Natural killer cell (primary cell): ENCODE measurements around the gene PTPRN2. TPM values are rescaled to one million over a fixed set of nuclear protein-coding genes. Genes with fewer than 3 reads are reported as not detected.
"Not testable (repeated sequence)": the region's sequence is repeated elsewhere in the genome, so short reads cannot be mapped to it uniquely, and the experiment has no call there.

Source experiments
- ATAC-seq, 3 donors: fragments of 150-1000 bp in 2 of 3; fragments of 200-7000 bp in 1 of 3; cut with Tn5 transposase; 1 replicate in 1 of 3; 2 replicates in 2 of 3; pipeline ENCODE4 v1.10.0; 2021; ENCODE audit warnings: mild to moderate bottlenecking in 2 of 3, moderate library complexity in 2 of 3
- DNase-seq, 2 donors: peaks; one replicate each; pipeline versions ENCODE4 v3.0.0 to v3.0.0-alpha.2; 2013 to 2021; ENCODE audit warnings: mixed read lengths in 1 of 2
- H3K27ac ChIP-seq: one replicate; pipeline ENCODE4 v1.5.1; 2013; ENCODE audit warnings: mild to moderate bottlenecking, low read length
- H3K27me3 ChIP-seq: one replicate; pipeline ENCODE4 v1.6.1; 2013; ENCODE audit warnings: low read length; ENCODE audit not compliant: control insufficient read depth, insufficient read depth
- H3K36me3 ChIP-seq: one replicate; pipeline ENCODE4 v1.6.1; 2013; ENCODE audit warnings: low read length; ENCODE audit not compliant: control insufficient read depth, insufficient read depth
- H3K4me1 ChIP-seq: one replicate; pipeline ENCODE4 v1.6.1; 2013; ENCODE audit warnings: low read length; ENCODE audit not compliant: control insufficient read depth, insufficient read depth
- H3K4me3 ChIP-seq: one replicate; pipeline ENCODE4 v1.5.1; 2013; ENCODE audit warnings: low read length
- H3K9me3 ChIP-seq: one replicate; pipeline ENCODE4 v1.6.1; 2013; ENCODE audit warnings: low read length; ENCODE audit not compliant: control insufficient read depth, insufficient read depth
- H3K27ac Mint-ChIP-seq, 2 donors: one replicate each; pipeline ENCODE4 v1.8.0; 2022; ENCODE audit warnings: mild to moderate bottlenecking in 2 of 2, mixed read lengths in 2 of 2, moderate library complexity in 1 of 2
- H3K27me3 Mint-ChIP-seq, 2 donors: one replicate each; pipeline ENCODE4 v1.8.0; 2022; ENCODE audit warnings: low read depth in 2 of 2, mixed read lengths in 2 of 2
- H3K36me3 Mint-ChIP-seq: one replicate; pipeline ENCODE4 v1.8.0; 2022; ENCODE audit warnings: mixed read lengths
- H3K4me1 Mint-ChIP-seq, 2 donors: one replicate each; pipeline ENCODE4 v1.8.0; 2022; ENCODE audit warnings: mixed read lengths in 2 of 2
- H3K4me3 Mint-ChIP-seq: one replicate; pipeline ENCODE4 v1.8.0; 2022; ENCODE audit warnings: mild to moderate bottlenecking, moderate library complexity, mixed read lengths
- H3K9me3 Mint-ChIP-seq, 2 donors: one replicate each; pipeline ENCODE4 v1.8.0; 2022; ENCODE audit warnings: mixed read lengths in 2 of 2
- CTCF ChIP-seq: fragments of 200-600 bp; IDR thresholded peaks from one replicate; pipeline ENCODE4 v1.8.0; 2022; ENCODE audit warnings: antibody characterized with exemption
- WGBS: methylation state at CpG from one replicate; pipeline ENCODE4 v1.1.7; 2013; ENCODE audit warnings: missing lambda C conversion rate; ENCODE audit not compliant: insufficient coverage; 5-methylcytosine and 5-hydroxymethylcytosine counted together
- intact Hi-C: fragments of 100-400 bp; cut with micrococcal nuclease; formaldehyde crosslinking; loops from one replicate; pipeline ENCODE4 v1.14.2; 2022
- total RNA-seq, 4 donors: library from RNA; stranded (reverse); fragments of 120-200 nt in 1 of 4; gene quantifications; one replicate each; pipeline versions ENCODE4 v1.2.3 to v1.2.4, GENCODE V29; 2013 to 2022

Gene PTPRN2
- total RNA-seq, 3 donors from 2014 or later (not counting 1 experiment from before 2014, with no cell fraction given) = 1.3 to 2.5 (median 1.9) TPM

GRCh38 chr7:157729566-157729965 is 858.1 kb downstream of the PTPRN2 start:
- Histone ChIP-seq H3K36me3 (no peaks in the 10 kb centered on the region), H3K4me3 (no peak overlapping the region), H3K27ac (no peak overlapping the region), H3K27me3 (no peaks in the 10 kb centered on the region), H3K4me1 (no peaks in the 10 kb centered on the region), H3K9me3 (no peaks in the 10 kb centered on the region)
- ATAC-seq (no peak), DNase-seq (no peak)
- H3K9me3 Mint-ChIP-seq = no peaks in the 10 kb centered on the region
- H3K36me3 Mint-ChIP-seq = no peaks in the 10 kb centered on the region
- H3K27ac Mint-ChIP-seq = no peak overlapping the region
- no peak for TF ChIP-seq CTCF
- no peaks in the 10 kb centered on the region for H3K4me1 Mint-ChIP-seq
- H3K4me3 Mint-ChIP-seq = no peak overlapping the region
- 80% methylated on average over 11 of the region's 11 CpGs for WGBS
- H3K27me3 Mint-ChIP-seq = no peaks in the 10 kb centered on the region
- intact Hi-C loops = no loop called here

GRCh38 chr7:157727964-157728615 is 859.5 kb downstream of the PTPRN2 start:
- Mint-ChIP-seq H3K27ac (no peak overlapping the region), H3K4me3 (no peak overlapping the region)

GRCh38 chr7:157726764-157727163 is 860.9 kb downstream of the PTPRN2 start:
- no peak overlapping the region for H3K4me3 ChIP-seq
- no peaks in the 10 kb centered on the region for H3K4me1 ChIP-seq
- peaks cover 0 to 3% of the 10 kb centered on the region in 2 donors for H3K27me3 Mint-ChIP-seq
- no peak for TF ChIP-seq CTCF
- H3K4me1 Mint-ChIP-seq = no peaks in the 10 kb centered on the region
- intact Hi-C loops = no loop called here
- no peaks in the 10 kb centered on the region for H3K9me3 Mint-ChIP-seq
- DNase-seq (no peak), ATAC-seq (no peak)
- H3K4me3 Mint-ChIP-seq = no peak overlapping the region
- no peak overlapping the region for H3K27ac ChIP-seq
- H3K36me3 ChIP-seq = no peaks in the 10 kb centered on the region
- no peaks in the 10 kb centered on the region for H3K9me3 ChIP-seq
- H3K27me3 ChIP-seq = no peaks in the 10 kb centered on the region
- no peaks in the 10 kb centered on the region for H3K36me3 Mint-ChIP-seq
- 89% methylated on average over 9 of the region's 9 CpGs for WGBS
- H3K27ac Mint-ChIP-seq = no peak overlapping the region

More at GRCh38 chr7:157727964-157728615, 859.5 kb downstream of the PTPRN2 start:
- Histone ChIP-seq H3K36me3 (no peaks in the 10 kb centered on the region), H3K27ac (no peak overlapping the region), H3K4me3 (no peak overlapping the region), H3K27me3 (no peaks in the 10 kb centered on the region), H3K4me1 (no peaks in the 10 kb centered on the region), H3K9me3 (no peaks in the 10 kb centered on the region)
- DNase-seq (no peak), ATAC-seq (no peak)
- intact Hi-C loops = no loop called here
- Mint-ChIP-seq H3K27me3 (peaks cover 0 to 3% of the 10 kb centered on the region in 2 donors), H3K36me3 (no peaks in the 10 kb centered on the region), H3K4me1 (no peaks in the 10 kb centered on the region), H3K9me3 (no peaks in the 10 kb centered on the region)
- no peak for TF ChIP-seq CTCF
- WGBS = 90% methylated on average over 21 of the region's 21 CpGs

- DNase-seq, H3K9me3 ChIP-seq, ATAC-seq, H3K4me3 ChIP-seq, H3K27ac Mint-ChIP-seq, H3K27me3 Mint-ChIP-seq, H3K4me1 Mint-ChIP-seq, H3K4me3 Mint-ChIP-seq, H3K27ac ChIP-seq, H3K27me3 ChIP-seq, H3K9me3 Mint-ChIP-seq, H3K36me3 Mint-ChIP-seq, H3K36me3 ChIP-seq, intact Hi-C loops, H3K4me1 ChIP-seq: not testable (repeated sequence)
- WGBS = 77% methylated on average over 9 of the region's 10 CpGs
Observed at GRCh38 chr7:157725312-157725711, 862.3 kb downstream of the PTPRN2 start.
